CD4-positive, alpha-beta T cell (primary cell): Measurements from ENCODE around the gene ARHGAP15. TPM values are rescaled to one million over a fixed set of nuclear protein-coding genes. Genes with fewer than 3 reads are reported as not detected.

Source experiments
- ATAC-seq: fragments of 200-7000 bp; cut with Tn5 transposase; one replicate; pipeline ENCODE4 v1.10.0; 2022; ENCODE audit warnings: mild to moderate bottlenecking; ENCODE audit not compliant: poor library complexity
- CTCF ChIA-PET: fragments of 350-600 bp; sonication (Branson Sonifier 250); formaldehyde crosslinking; loops from one replicate; lab custom pipeline; 2021; ENCODE audit warnings: antibody characterized with exemption, inconsistent platforms; lab: Charles Lee
- POLR2A ChIA-PET: fragments of 350-600 bp; sonication (Branson Sonifier 250); formaldehyde crosslinking; loops from one replicate; lab custom pipeline; 2021; ENCODE audit warnings: antibody characterized with exemption, inconsistent platforms; lab: Charles Lee
- DNase-seq, 14 experiments: peaks; one replicate each; pipeline ENCODE4 v3.0.0-alpha.2; 2013 to 2020; ENCODE audit warnings: mixed read lengths in 2 of 14
- H3K27ac ChIP-seq, 2 donors: one replicate each; pipeline versions ENCODE4 v1.5.1 to v1.7.0; 2013; ENCODE audit warnings: low read length in 2 of 2, low read depth in 1 of 2, mild to moderate bottlenecking in 1 of 2
- H3K27me3 ChIP-seq, 2 experiments: 1 replicate in 1 of 2; 2 replicates in 1 of 2; pipeline versions ENCODE4 v1.6.1 to v1.7.0; 2013; ENCODE audit warnings: low read length in 2 of 2, control low read depth in 1 of 2, mild to moderate bottlenecking in 1 of 2, moderate library complexity in 1 of 2; ENCODE audit not compliant: insufficient read depth in 2 of 2, control insufficient read depth in 1 of 2
- H3K36me3 ChIP-seq: one replicate; pipeline ENCODE4 v1.6.1; 2013; ENCODE audit warnings: low read length, control low read depth; ENCODE audit not compliant: insufficient read depth
- H3K4me1 ChIP-seq: one replicate; pipeline ENCODE4 v1.6.1; 2013; ENCODE audit warnings: low read length, control low read depth; ENCODE audit not compliant: insufficient read depth
- H3K4me3 ChIP-seq: one replicate; pipeline ENCODE4 v1.5.1; 2013; ENCODE audit warnings: mild to moderate bottlenecking, low read length, moderate library complexity
- H3K9me3 ChIP-seq, 2 experiments: 1 replicate in 1 of 2; 2 replicates in 1 of 2; pipeline versions ENCODE4 v1.6.1 to v1.7.0; 2013; ENCODE audit warnings: low read length in 2 of 2, mild to moderate bottlenecking in 2 of 2, control low read depth in 1 of 2, moderate library complexity in 1 of 2; ENCODE audit not compliant: control insufficient read depth in 1 of 2, insufficient read depth in 1 of 2
- H3K27ac Mint-ChIP-seq: one replicate; pipeline ENCODE4 v1.8.0; 2020; ENCODE audit warnings: mixed read lengths
- H3K27me3 Mint-ChIP-seq: one replicate; pipeline ENCODE4 v1.8.0; 2021; ENCODE audit warnings: mixed read lengths
- H3K36me3 Mint-ChIP-seq: one replicate; pipeline ENCODE4 v1.8.0; 2021; ENCODE audit warnings: low read depth, mixed read lengths
- H3K4me1 Mint-ChIP-seq: one replicate; pipeline ENCODE4 v1.8.0; 2021; ENCODE audit warnings: low read depth, mixed read lengths
- H3K4me3 Mint-ChIP-seq: one replicate; pipeline ENCODE4 v1.8.0; 2020; ENCODE audit warnings: mild to moderate bottlenecking, mixed read lengths
- H3K9me3 Mint-ChIP-seq: one replicate; pipeline ENCODE4 v1.8.0; 2020; ENCODE audit warnings: mixed read lengths
- intact Hi-C, 2 experiments: fragments of 100-400 bp; cut with DNase I in 1 of 2; cut with micrococcal nuclease in 1 of 2; formaldehyde crosslinking; loops; one replicate each; pipeline versions ENCODE4 v1.15.1 to v1.9.0; 2023 to 2025; cut with DNase I, micrococcal nuclease
- total RNA-seq, 174 experiments: library from RNA in 2 of 174; stranded (reverse) in 2 of 174; gene quantifications; one replicate each; pipeline ENCODE4 v1.2.3 and lab custom pipeline; 2021 to 2026
- TF ChIP-seq, protein P1 (sequence below): fragments of 200-600 bp; IDR thresholded peaks from one replicate; pipeline ENCODE4 v1.8.0; 2022; ENCODE audit warnings: antibody characterized with exemption, mild to moderate bottlenecking

The ARHGAP15 gene
- total RNA-seq, 2 experiments from 2014 or later: 158 to 165 TPM

DNA sequence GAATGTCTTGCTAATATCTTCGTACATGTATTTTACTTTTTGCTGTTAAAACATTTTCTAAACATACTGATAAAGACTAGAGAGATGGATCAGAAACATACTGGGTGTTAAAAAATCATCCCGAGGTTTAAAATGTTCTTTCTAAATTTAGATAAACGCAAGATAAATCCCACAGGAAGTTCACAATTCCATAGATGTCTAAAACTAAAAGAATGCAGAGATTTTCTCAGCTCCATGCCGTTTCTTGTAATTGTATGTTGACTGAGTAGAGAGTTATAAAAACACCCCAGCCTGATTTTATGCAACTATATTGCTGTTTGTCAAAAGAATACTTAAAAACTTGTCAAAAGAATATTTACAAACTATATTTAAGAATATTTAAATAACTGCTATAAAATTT, 455.7 kb downstream of the ARHGAP15 start:
- H3K9me3 ChIP-seq: no peaks in the 10 kb centered on the region
- intact Hi-C loops: no loop called here
- Mint-ChIP-seq H3K9me3 (no peaks in the 10 kb centered on the region), H3K4me3 (no peak overlapping the region), H3K27ac (no peak overlapping the region), H3K4me1 (peaks cover 40% of the 10 kb centered on the region), H3K36me3 (peaks cover 99% of the 10 kb centered on the region), H3K27me3 (no peaks in the 10 kb centered on the region)
- TF ChIP-seq, protein P1, sequence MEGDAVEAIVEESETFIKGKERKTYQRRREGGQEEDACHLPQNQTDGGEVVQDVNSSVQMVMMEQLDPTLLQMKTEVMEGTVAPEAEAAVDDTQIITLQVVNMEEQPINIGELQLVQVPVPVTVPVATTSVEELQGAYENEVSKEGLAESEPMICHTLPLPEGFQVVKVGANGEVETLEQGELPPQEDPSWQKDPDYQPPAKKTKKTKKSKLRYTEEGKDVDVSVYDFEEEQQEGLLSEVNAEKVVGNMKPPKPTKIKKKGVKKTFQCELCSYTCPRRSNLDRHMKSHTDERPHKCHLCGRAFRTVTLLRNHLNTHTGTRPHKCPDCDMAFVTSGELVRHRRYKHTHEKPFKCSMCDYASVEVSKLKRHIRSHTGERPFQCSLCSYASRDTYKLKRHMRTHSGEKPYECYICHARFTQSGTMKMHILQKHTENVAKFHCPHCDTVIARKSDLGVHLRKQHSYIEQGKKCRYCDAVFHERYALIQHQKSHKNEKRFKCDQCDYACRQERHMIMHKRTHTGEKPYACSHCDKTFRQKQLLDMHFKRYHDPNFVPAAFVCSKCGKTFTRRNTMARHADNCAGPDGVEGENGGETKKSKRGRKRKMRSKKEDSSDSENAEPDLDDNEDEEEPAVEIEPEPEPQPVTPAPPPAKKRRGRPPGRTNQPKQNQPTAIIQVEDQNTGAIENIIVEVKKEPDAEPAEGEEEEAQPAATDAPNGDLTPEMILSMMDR: no peak
- no peak overlapping the region for H3K4me3 ChIP-seq
- no peak for ATAC-seq
- H3K36me3 ChIP-seq: peaks cover 29% of the 10 kb centered on the region
- H3K27ac ChIP-seq: no peak overlapping the region
- POLR2A ChIA-PET: no interaction called here
- no peaks in the 10 kb centered on the region for H3K27me3 ChIP-seq
- no peaks in the 10 kb centered on the region for H3K4me1 ChIP-seq
- CTCF ChIA-PET: no interaction called here
- no peak for DNase-seq

DNA sequence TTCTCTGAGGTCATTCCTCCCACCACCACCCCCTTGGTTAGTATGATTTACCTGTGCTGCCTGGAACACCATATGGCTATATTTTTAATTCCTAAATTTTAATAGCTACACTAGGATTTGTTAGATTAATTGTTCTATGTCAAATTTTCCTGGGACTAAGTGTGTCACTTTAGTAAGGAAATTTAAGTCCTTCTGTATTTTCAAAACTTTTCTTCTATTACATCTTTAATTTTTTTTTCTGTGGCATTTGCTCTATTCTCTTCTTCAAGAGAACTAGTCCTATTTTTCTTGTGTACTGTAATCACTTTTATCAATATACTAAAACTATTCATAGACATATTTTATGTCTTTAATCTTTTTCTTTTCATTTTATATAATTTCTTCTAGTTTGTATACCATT, 456.9 kb downstream of the ARHGAP15 start:
- ChIA-PET POLR2A (no interaction called here), CTCF (no interaction called here)
- intact Hi-C loops: no loop called here
- Mint-ChIP-seq H3K4me3 (no peak overlapping the region), H3K27ac (no peak overlapping the region), H3K4me1 (peaks cover 43% of the 10 kb centered on the region), H3K9me3 (no peaks in the 10 kb centered on the region), H3K27me3 (no peaks in the 10 kb centered on the region), H3K36me3 (peaks cover 99% of the 10 kb centered on the region)
- DNase-seq (no peak), ATAC-seq (no peak)
- Histone ChIP-seq H3K9me3 (no peaks in the 10 kb centered on the region), H3K27ac (no peak overlapping the region), H3K27me3 (no peaks in the 10 kb centered on the region), H3K4me1 (no peaks in the 10 kb centered on the region), H3K36me3 (peaks cover 33% of the 10 kb centered on the region), H3K4me3 (no peak overlapping the region)
- TF ChIP-seq, protein P1: no peak

DNA sequence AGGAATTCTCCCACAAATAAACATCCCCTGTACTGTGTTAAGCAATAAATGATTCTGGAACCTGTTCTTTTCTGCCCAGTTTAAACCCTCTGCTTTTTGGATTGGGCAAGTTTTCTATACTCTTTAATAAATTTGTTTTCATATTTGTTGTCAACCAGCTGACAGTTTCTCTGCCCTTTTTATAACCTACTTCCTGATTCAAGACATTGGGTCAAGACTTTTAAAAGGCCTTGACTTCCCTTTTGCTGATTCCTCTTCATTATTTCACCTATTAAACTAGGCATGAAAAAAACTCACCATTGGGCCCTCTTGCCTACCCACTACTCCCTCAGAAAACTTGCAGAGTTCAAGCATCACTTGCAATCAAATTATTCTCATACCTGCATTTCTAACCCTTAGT, 459.5 kb downstream of the ARHGAP15 start:
- Histone ChIP-seq H3K9me3 (no peaks in the 10 kb centered on the region), H3K27me3 (no peaks in the 10 kb centered on the region), H3K27ac (no peak overlapping the region), H3K4me3 (no peak overlapping the region), H3K4me1 (no peaks in the 10 kb centered on the region), H3K36me3 (peaks cover 36% of the 10 kb centered on the region)
- Mint-ChIP-seq H3K27me3 (no peaks in the 10 kb centered on the region), H3K36me3 (peaks cover 90% of the 10 kb centered on the region), H3K27ac (no peak overlapping the region), H3K4me3 (no peak overlapping the region), H3K9me3 (no peaks in the 10 kb centered on the region), H3K4me1 (peaks cover 30% of the 10 kb centered on the region)
- intact Hi-C loops: no loop called here
- TF ChIP-seq, protein P1: no peak
- ChIA-PET POLR2A (no interaction called here), CTCF (interaction anchor here (0.5 kb wide), 1 partner anchor 17 kb away, joined by 4 read pairs; no protein-coding TSS in a partner anchor)
- ATAC-seq (no peak), DNase-seq (no peak)
